Measurements from ENCODE around the gene AHSA1. TPM values are rescaled to one million over a fixed set of nuclear protein-coding genes. Genes with fewer than 3 reads are reported as not detected.

The AHSA1 gene
- total RNA-seq, 3 donors from 2014 or later (not counting 1 experiment from before 2014, with no cell fraction given), result 70.4 to 101 (median 94.3) TPM

DNA sequence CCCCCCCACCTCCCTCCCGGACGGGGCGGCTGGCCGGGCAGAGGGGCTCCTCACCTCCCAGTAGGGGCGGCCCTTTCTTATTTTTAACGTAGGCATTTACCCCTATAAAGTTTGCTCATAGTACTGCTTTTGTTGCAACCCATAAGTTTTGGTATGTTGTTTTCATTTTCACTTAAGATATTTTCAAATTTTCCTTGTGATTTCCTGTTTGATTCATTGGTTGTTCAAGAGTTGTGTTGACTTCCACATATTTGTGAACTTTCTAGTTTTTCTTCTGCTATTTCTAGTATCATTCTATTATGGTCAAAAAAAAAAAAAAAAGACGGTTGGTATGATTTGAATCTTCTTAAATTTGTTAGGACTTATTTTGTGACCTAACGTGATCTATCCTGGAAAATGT, 41.1 kb upstream of the AHSA1 start:
- Mint-ChIP-seq H3K27ac (no peak overlapping the region), H3K27me3 (ENCODE audit: low read depth in 2 of 2) (no peaks in the 10 kb centered on the region), H3K36me3 (peaks cover 7% of the 10 kb centered on the region), H3K4me3 (no peak overlapping the region), H3K4me1 (no peaks in the 10 kb centered on the region), H3K9me3 (peaks cover 5 to 10% of the 10 kb centered on the region in 2 donors)
- Histone ChIP-seq H3K9me3 (ENCODE audit: control insufficient read depth, insufficient read depth, low read length) (peaks cover 15% of the 10 kb centered on the region), H3K4me1 (ENCODE audit: control insufficient read depth, insufficient read depth, low read length) (no peaks in the 10 kb centered on the region), H3K27me3 (ENCODE audit: control insufficient read depth, insufficient read depth, low read length) (no peaks in the 10 kb centered on the region), H3K27ac (ENCODE audit: low read length) (no peak overlapping the region), H3K36me3 (ENCODE audit: control insufficient read depth, insufficient read depth, low read length) (peaks cover 2% of the 10 kb centered on the region), H3K4me3 (ENCODE audit: low read length) (no peak overlapping the region)
- 74% methylated on average over 2 of the region's 8 CpGs for WGBS (ENCODE audit: insufficient coverage)
- intact Hi-C loops (cut with micrococcal nuclease), result no loop called here
- DNase-seq (no peak), ATAC-seq (no peak)
- TF ChIP-seq, protein P1, sequence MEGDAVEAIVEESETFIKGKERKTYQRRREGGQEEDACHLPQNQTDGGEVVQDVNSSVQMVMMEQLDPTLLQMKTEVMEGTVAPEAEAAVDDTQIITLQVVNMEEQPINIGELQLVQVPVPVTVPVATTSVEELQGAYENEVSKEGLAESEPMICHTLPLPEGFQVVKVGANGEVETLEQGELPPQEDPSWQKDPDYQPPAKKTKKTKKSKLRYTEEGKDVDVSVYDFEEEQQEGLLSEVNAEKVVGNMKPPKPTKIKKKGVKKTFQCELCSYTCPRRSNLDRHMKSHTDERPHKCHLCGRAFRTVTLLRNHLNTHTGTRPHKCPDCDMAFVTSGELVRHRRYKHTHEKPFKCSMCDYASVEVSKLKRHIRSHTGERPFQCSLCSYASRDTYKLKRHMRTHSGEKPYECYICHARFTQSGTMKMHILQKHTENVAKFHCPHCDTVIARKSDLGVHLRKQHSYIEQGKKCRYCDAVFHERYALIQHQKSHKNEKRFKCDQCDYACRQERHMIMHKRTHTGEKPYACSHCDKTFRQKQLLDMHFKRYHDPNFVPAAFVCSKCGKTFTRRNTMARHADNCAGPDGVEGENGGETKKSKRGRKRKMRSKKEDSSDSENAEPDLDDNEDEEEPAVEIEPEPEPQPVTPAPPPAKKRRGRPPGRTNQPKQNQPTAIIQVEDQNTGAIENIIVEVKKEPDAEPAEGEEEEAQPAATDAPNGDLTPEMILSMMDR (IDR thresholded peaks at IDR 0.05), result no peak

DNA sequence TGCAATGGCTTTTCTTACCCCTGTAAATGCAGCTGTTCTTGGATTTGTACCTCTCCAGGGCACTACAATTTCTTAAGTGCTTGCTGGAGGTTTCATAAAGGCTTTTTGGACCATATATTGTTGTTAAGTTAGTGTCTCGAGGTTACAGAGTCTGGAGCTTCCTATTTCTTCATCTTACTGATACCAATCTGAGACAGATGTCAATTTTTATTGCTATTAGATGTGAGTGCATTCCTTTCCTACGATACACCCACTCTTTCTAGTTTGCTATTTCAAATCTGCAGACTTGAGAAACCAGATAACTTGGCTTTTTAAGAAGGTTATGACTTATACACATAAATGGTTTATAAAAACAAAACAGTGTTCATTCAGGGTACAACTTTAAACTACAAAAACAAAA, 36.7 kb upstream of the AHSA1 start:
- H3K36me3 ChIP-seq (ENCODE audit: control insufficient read depth, insufficient read depth, low read length), result peaks cover 33% of the 10 kb centered on the region
- Mint-ChIP-seq H3K36me3 (peaks cover 30% of the 10 kb centered on the region), H3K4me3 (no peak overlapping the region), H3K9me3 (peaks cover 5 to 10% of the 10 kb centered on the region in 2 donors), H3K27ac (no peak overlapping the region), H3K27me3 (ENCODE audit: low read depth in 2 of 2) (no peaks in the 10 kb centered on the region), H3K4me1 (no peaks in the 10 kb centered on the region)
- no peak overlapping the region for H3K27ac ChIP-seq (ENCODE audit: low read length)
- no CpG with 5 or more reads among the region's 2 CpGs for WGBS (ENCODE audit: insufficient coverage)
- no peaks in the 10 kb centered on the region for H3K4me1 ChIP-seq (ENCODE audit: control insufficient read depth, insufficient read depth, low read length)
- no peak for DNase-seq
- H3K27me3 ChIP-seq (ENCODE audit: control insufficient read depth, insufficient read depth, low read length), result no peaks in the 10 kb centered on the region
- H3K9me3 ChIP-seq (ENCODE audit: control insufficient read depth, insufficient read depth, low read length), result peaks cover 15% of the 10 kb centered on the region
- no peak for ATAC-seq
- intact Hi-C loops (cut with micrococcal nuclease), result no loop called here
- TF ChIP-seq, protein P1 (IDR thresholded peaks at IDR 0.05), result no peak
- H3K4me3 ChIP-seq (ENCODE audit: low read length), result no peak overlapping the region

DNA sequence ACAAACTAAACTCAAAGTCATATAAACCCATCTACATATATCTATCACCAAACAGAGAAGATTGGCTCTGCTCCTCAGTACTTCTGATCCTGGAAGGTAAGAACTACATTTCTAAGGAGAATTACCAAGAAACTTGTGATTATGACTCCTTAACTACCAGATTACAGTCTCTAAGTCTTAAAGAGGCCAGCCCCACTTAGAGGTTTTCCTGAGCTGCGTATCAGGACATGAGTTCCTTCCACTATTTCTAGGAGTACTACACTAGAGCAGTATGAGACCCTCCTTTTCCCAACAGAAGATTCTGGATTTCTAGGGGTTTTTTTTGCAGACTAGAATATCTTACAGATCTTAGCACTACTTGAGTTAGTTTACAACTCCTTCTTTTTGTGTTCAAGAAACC, 34.5 kb upstream of the AHSA1 start, which contains the start of gene NOXRED1:
Gene NOXRED1, minus strand, starts transcription at position 101 of the 400 bp plus-strand sequence. CDS start 634 bp downstream, outside the sequence.
- Histone ChIP-seq H3K27ac (ENCODE audit: low read length) (no peak within 1 kb of the TSS), H3K27me3 (ENCODE audit: control insufficient read depth, insufficient read depth, low read length) (no peaks in the 10 kb centered on the region), H3K36me3 (ENCODE audit: control insufficient read depth, insufficient read depth, low read length) (peaks cover 55% of the 10 kb centered on the region), H3K4me1 (ENCODE audit: control insufficient read depth, insufficient read depth, low read length) (no peaks in the 10 kb centered on the region), H3K4me3 (ENCODE audit: low read length) (no peak within 1 kb of the TSS), H3K9me3 (ENCODE audit: control insufficient read depth, insufficient read depth, low read length) (peaks cover 15% of the 10 kb centered on the region)
- H3K4me3 Mint-ChIP-seq, result no peak within 1 kb of the TSS
- WGBS (ENCODE audit: insufficient coverage), result 100% methylated on average over 1 of the region's 1 CpG
- H3K9me3 Mint-ChIP-seq, result peaks cover 5 to 7% of the 10 kb centered on the region in 2 donors
- ATAC-seq (no peak), DNase-seq (no peak)
- H3K27me3 Mint-ChIP-seq (ENCODE audit: low read depth in 2 of 2), result no peaks in the 10 kb centered on the region
- H3K36me3 Mint-ChIP-seq, result peaks cover 47% of the 10 kb centered on the region
- intact Hi-C loops (cut with micrococcal nuclease), result no loop called here
- no peak within 1 kb of the TSS for H3K27ac Mint-ChIP-seq
- H3K4me1 Mint-ChIP-seq, result no peaks in the 10 kb centered on the region
- TF ChIP-seq, protein P1 (IDR thresholded peaks at IDR 0.05), result no peak

DNA sequence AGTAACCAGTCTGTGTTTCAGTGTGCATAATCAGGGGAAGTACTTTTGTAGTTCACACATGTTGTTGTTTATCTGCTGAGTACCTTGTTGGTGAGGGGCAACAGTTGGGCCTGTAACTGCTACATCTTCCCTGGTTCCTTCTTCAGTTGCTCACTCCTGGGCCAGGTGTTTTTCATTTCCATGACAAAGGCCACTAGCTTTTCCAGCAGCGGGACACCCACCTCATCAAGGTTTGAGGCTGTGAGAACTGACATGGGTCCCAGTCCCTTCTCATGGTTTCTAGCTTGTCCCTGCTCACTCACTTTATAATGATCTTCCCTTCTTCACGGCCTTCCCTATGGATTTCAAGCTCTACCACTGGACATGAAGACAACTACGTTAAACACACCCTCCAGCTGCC, 33.0 kb upstream of the AHSA1 start:
- ATAC-seq, result no peak
- TF ChIP-seq, protein P1 (IDR thresholded peaks at IDR 0.05), result no peak
- Histone ChIP-seq H3K36me3 (ENCODE audit: control insufficient read depth, insufficient read depth, low read length) (peaks cover 68% of the 10 kb centered on the region), H3K27ac (ENCODE audit: low read length) (no peak overlapping the region), H3K9me3 (ENCODE audit: control insufficient read depth, insufficient read depth, low read length) (peaks cover under 1% of the 10 kb centered on the region), H3K27me3 (ENCODE audit: control insufficient read depth, insufficient read depth, low read length) (no peaks in the 10 kb centered on the region), H3K4me3 (ENCODE audit: low read length) (no peak overlapping the region), H3K4me1 (ENCODE audit: control insufficient read depth, insufficient read depth, low read length) (no peaks in the 10 kb centered on the region)
- no peak overlapping the region for H3K4me3 Mint-ChIP-seq
- H3K27me3 Mint-ChIP-seq (ENCODE audit: low read depth in 2 of 2), result no peaks in the 10 kb centered on the region
- DNase-seq, result no peak
- peaks cover 2 to 4% of the 10 kb centered on the region in 2 donors for H3K9me3 Mint-ChIP-seq
- H3K36me3 Mint-ChIP-seq, result peaks cover 58% of the 10 kb centered on the region
- intact Hi-C loops (cut with micrococcal nuclease), result no loop called here
- no peak overlapping the region for H3K27ac Mint-ChIP-seq
- 96% methylated on average over 3 of the region's 3 CpGs for WGBS (ENCODE audit: insufficient coverage)
- no peaks in the 10 kb centered on the region for H3K4me1 Mint-ChIP-seq

Data from natural killer cell (primary cell).